ENCODE measurements around the gene SLC19A3.

SLC19A3 gene

GRCh38 chr2:227661025-227661649 lies 56.7 kb downstream of the SLC19A3 start (continued):
- TF ChIP-seq ZNF394 (tag by site-specific recombination; IDR thresholded peaks at IDR 0.05; ENCODE audit: borderline replicate concordance), result no peak

- no peak overlapping the region for H3K27ac ChIP-seq (ENCODE audit: extremely low read depth, low read depth, low read length)
- H3K4me1 ChIP-seq (ENCODE audit: control insufficient read depth, insufficient read depth, low read length), result no peaks in the 10 kb centered on the region
- CTCF ChIA-PET, result interaction anchor here (0.5 to 5.6 kb wide), 18 partner anchors 7 to 1163 kb away, joined by 3 to 125 read pairs (median 4); no protein-coding TSS in a partner anchor
- H3K36me3 ChIP-seq (ENCODE audit: control insufficient read depth in 2 of 2, insufficient read depth in 1 of 2, low read length in 2 of 2), result no peaks in the 10 kb centered on the region
- POLR2A ChIA-PET, result interaction anchor here (0.5 to 0.7 kb wide), 2 partner anchors 162 to 527 kb away, joined by 3 read pairs; no protein-coding TSS in a partner anchor
- TF ChIP-seq ZNF155 (tag by site-specific recombination; IDR thresholded peaks at IDR 0.05) (no peak), ZSCAN30 (tag by site-specific recombination; IDR thresholded peaks at IDR 0.05) (no peak), ZSCAN5A (tag by site-specific recombination; IDR thresholded peaks at IDR 0.05) (no peak), ZNF623 (tag by site-specific recombination; IDR thresholded peaks at IDR 0.05) (no peak), ZNF280D (tag by site-specific recombination; IDR thresholded peaks at IDR 0.05) (no peak), ZNF19 (tag by site-specific recombination; IDR thresholded peaks at IDR 0.05; ENCODE audit: low read depth) (no peak), ZNF837 (tag by site-specific recombination; IDR thresholded peaks at IDR 0.05) (no peak), ZNF114 (tag by site-specific recombination; IDR thresholded peaks at IDR 0.05) (no peak), ZNF121 (tag by site-specific recombination; IDR thresholded peaks at IDR 0.05) (no peak), ZNF529 (tag by site-specific recombination; IDR thresholded peaks at IDR 0.05; ENCODE audit: insufficient replicate concordance) (no peak), PRDM4 (tag by site-specific recombination; IDR thresholded peaks at IDR 0.05) (no peak), ZNF521 (tag by site-specific recombination; IDR thresholded peaks at IDR 0.05) (no peak), MYNN (tag by site-specific recombination; IDR thresholded peaks at IDR 0.05; ENCODE audit: borderline replicate concordance) (no peak), ZNF792 (tag by site-specific recombination; IDR thresholded peaks at IDR 0.05) (no peak), ZNF544 (tag by site-specific recombination; IDR thresholded peaks at IDR 0.05) (no peak), ZNF211 (tag by site-specific recombination; IDR thresholded peaks at IDR 0.05; ENCODE audit: low read depth) (no peak), ZNF548 (tag by site-specific recombination; IDR thresholded peaks at IDR 0.05) (no peak), ZNF37A (tag by site-specific recombination; IDR thresholded peaks at IDR 0.05) (no peak), ZNF2 (tag by site-specific recombination; IDR thresholded peaks at IDR 0.05) (no peak)
- H3K9me3 ChIP-seq (ENCODE audit: control insufficient read depth, insufficient read depth, low read depth, low read length), result no peaks in the 10 kb centered on the region
- H3K4me3 ChIP-seq (ENCODE audit: low read depth, low read length), result no peak overlapping the region
These were observed 60.5 kb downstream of the SLC19A3 start for GRCh38 chr2:227657199-227657845.
